IMR-90 (cell line): ENCODE data around the gene ERRFI1. TPM values are rescaled to one million over a fixed set of nuclear protein-coding genes. Genes with fewer than 3 reads are reported as not detected.

ENCODE experiments used
- ATAC-seq: fragments of 200-7000 bp; cut with Tn5 transposase; 2 replicates; pipeline ENCODE4 v1.9.1; 2020; ENCODE audit warnings: low read depth, mild to moderate bottlenecking, moderate library complexity
- BruUV-seq: library from RNA; stranded (reverse); fragments of 400-500 nt; replicated peaks from 2 replicates; lab custom pipeline; 2021; lab: Mats Ljungman, UMichigan
- CTCF ChIA-PET: fragments of 300-600 bp; formaldehyde crosslinking; extraction: SDS; loops from one replicate; lab custom pipeline; 2021; ENCODE audit warnings: antibody characterized with exemption; lab: Yijun Ruan, JAX
- POLR2A ChIA-PET: fragments of 300-600 bp; sonication (Branson Sonifier 250); formaldehyde crosslinking; loops from one replicate; lab custom pipeline; 2022; ENCODE audit warnings: antibody characterized with exemption; ENCODE audit not compliant: unreplicated experiment; lab: Charles Lee
- DNase-seq: peaks from one replicate; pipeline ENCODE4 v3.0.0; 2013
- H2AFZ ChIP-seq: replicated peaks from 2 replicates; pipeline ENCODE3; 2013; ENCODE audit warnings: low read length, mild to moderate bottlenecking; ENCODE audit not compliant: poor library complexity
- H2AK5ac ChIP-seq: 2 replicates; pipeline ENCODE4 v1.6.1; 2013; ENCODE audit warnings: low read depth, low read length, inconsistent platforms
- H2AK9ac ChIP-seq: replicated peaks from 2 replicates; pipeline ENCODE3; 2013; ENCODE audit warnings: mild to moderate bottlenecking, low read depth, low read length, moderate library complexity; ENCODE audit not compliant: poor library complexity
- H2BK120ac ChIP-seq: 2 replicates; pipeline ENCODE4 v1.6.1; 2013; ENCODE audit warnings: low read depth, low read length, inconsistent platforms
- H2BK15ac ChIP-seq: 3 replicates; pipeline ENCODE4 v1.6.1; 2013; ENCODE audit warnings: low read depth, low read length, inconsistent platforms
- H2BK20ac ChIP-seq: 2 replicates; pipeline ENCODE4 v1.6.1; 2013; ENCODE audit warnings: low read depth, mild to moderate bottlenecking, inconsistent platforms, low read length, moderate library complexity
- H2BK5ac ChIP-seq: 2 replicates; pipeline ENCODE4 v1.6.1; 2013; ENCODE audit warnings: mild to moderate bottlenecking, low read depth, low read length, inconsistent platforms; ENCODE audit not compliant: poor library complexity, severe bottlenecking
- H3K14ac ChIP-seq: replicated peaks from 2 replicates; pipeline ENCODE4 v1.6.1; 2013; ENCODE audit warnings: low read depth, low read length, inconsistent platforms
- H3K18ac ChIP-seq: 2 replicates; pipeline ENCODE4 v1.6.1; 2013; ENCODE audit warnings: low read depth, low read length, control low read depth
- H3K23ac ChIP-seq: 2 replicates; pipeline ENCODE4 v1.6.1; 2013; ENCODE audit warnings: low read depth, low read length, inconsistent platforms
- H3K27ac ChIP-seq: 2 replicates; pipeline ENCODE4 v1.5.1; 2013; ENCODE audit warnings: mild to moderate bottlenecking, control low read depth, low read length; ENCODE audit not compliant: insufficient read depth
- H3K27me3 ChIP-seq: 2 replicates; pipeline ENCODE4 v1.6.1; 2013; ENCODE audit warnings: low read length; ENCODE audit not compliant: control insufficient read depth, insufficient read depth
- H3K36me3 ChIP-seq: 2 replicates; pipeline ENCODE4 v1.6.1; 2013; ENCODE audit warnings: low read length, mixed read lengths; ENCODE audit not compliant: control insufficient read depth, insufficient read depth
- H3K4ac ChIP-seq: 2 replicates; pipeline ENCODE4 v1.6.1; 2013; ENCODE audit warnings: low read depth, low read length, inconsistent platforms
- H3K4me1 ChIP-seq: 2 replicates; pipeline ENCODE4 v1.6.1; 2013; ENCODE audit warnings: low read length, mixed read lengths; ENCODE audit not compliant: control insufficient read depth, insufficient read depth
- H3K4me2 ChIP-seq: 2 replicates; pipeline ENCODE4 v1.6.1; 2013; ENCODE audit warnings: low read depth, mild to moderate bottlenecking, control low read depth, low read length, moderate library complexity
- H3K4me3 ChIP-seq: 2 replicates; pipeline ENCODE4 v1.5.1; 2013; ENCODE audit warnings: low read depth, mild to moderate bottlenecking, control low read depth, low read length, moderate library complexity; ENCODE audit not compliant: insufficient read depth
- H3K56ac ChIP-seq: 2 replicates; pipeline ENCODE4 v1.6.1; 2013; ENCODE audit warnings: low read length, inconsistent platforms; ENCODE audit not compliant: insufficient read depth; ENCODE audit errors: extremely low read depth
- H3K79me1 ChIP-seq, 2 experiments: 2 replicates each; pipeline ENCODE4 v1.6.1; 2013; ENCODE audit warnings: low read length in 2 of 2, inconsistent platforms in 1 of 2, low read depth in 1 of 2
- H3K9ac ChIP-seq: 2 replicates; pipeline ENCODE4 v1.6.1; 2013; ENCODE audit warnings: low read depth, low read length, control low read depth
- H3K9me1 ChIP-seq: 2 replicates; pipeline ENCODE4 v1.6.1; 2013; ENCODE audit warnings: low read length, inconsistent platforms; ENCODE audit not compliant: insufficient read depth
- H3K9me3 ChIP-seq: 2 replicates; pipeline ENCODE4 v1.6.1; 2013; ENCODE audit warnings: low read length; ENCODE audit not compliant: control insufficient read depth, insufficient read depth
- H4K20me1 ChIP-seq: 2 replicates; pipeline ENCODE4 v1.6.1; 2013; ENCODE audit warnings: low read length, inconsistent platforms; ENCODE audit not compliant: insufficient read depth
- H4K5ac ChIP-seq: 2 replicates; pipeline ENCODE4 v1.6.1; 2013; ENCODE audit warnings: mild to moderate bottlenecking, low read depth, low read length, control low read depth
- H4K8ac ChIP-seq, 2 experiments: 2 replicates each; pipeline ENCODE4 v1.6.1; 2013; ENCODE audit warnings: low read depth in 2 of 2, low read length in 2 of 2, control low read depth in 1 of 2, inconsistent platforms in 1 of 2
- H4K91ac ChIP-seq: 2 replicates; pipeline ENCODE4 v1.6.1; 2013; ENCODE audit warnings: low read depth, low read length, inconsistent platforms; ENCODE audit not compliant: insufficient read depth
- BHLHE40 ChIP-seq: fragments of 150-350 bp; IDR thresholded peaks from 2 replicates; pipeline ENCODE4 v1.6.1; 2016; ENCODE audit warnings: mild to moderate bottlenecking, low read depth, low read length
- CEBPB ChIP-seq: IDR thresholded peaks from 2 replicates; pipeline ENCODE4 v1.6.1; 2012; ENCODE audit warnings: low read depth, low read length, improper control_type of control experiment
- CHD1 ChIP-seq: IDR thresholded peaks from 2 replicates; pipeline ENCODE4 v1.6.1; 2012; ENCODE audit warnings: low read depth, low read length, improper control_type of control experiment
- CTCF ChIP-seq: conservative IDR thresholded peaks from 2 replicates; pipeline ENCODE4 v1.5.1; 2012; ENCODE audit warnings: mild to moderate bottlenecking, low read depth, low read length, improper control_type of control experiment
- ELK1 ChIP-seq: fragments of 150-350 bp; IDR thresholded peaks from 2 replicates; pipeline ENCODE4 v1.6.1; 2016; ENCODE audit warnings: low read depth, mild to moderate bottlenecking, low read length, moderate library complexity, borderline replicate concordance
- FOS ChIP-seq: fragments of 150-350 bp; IDR thresholded peaks from 2 replicates; pipeline ENCODE4 v1.6.1; 2016; ENCODE audit warnings: low read depth, low read length
- MAFK ChIP-seq: IDR thresholded peaks from 2 replicates; pipeline ENCODE4 v1.6.1; 2012; ENCODE audit warnings: low read depth, low read length, improper control_type of control experiment
- MAZ ChIP-seq: IDR thresholded peaks from 2 replicates; pipeline ENCODE4 v1.6.1; 2012; ENCODE audit warnings: low read depth, mild to moderate bottlenecking, low read length, improper control_type of control experiment, moderate library complexity, borderline replicate concordance
- MXI1 ChIP-seq: IDR thresholded peaks from 2 replicates; pipeline ENCODE4 v1.6.1; 2012; ENCODE audit warnings: low read depth, mild to moderate bottlenecking, low read length, moderate library complexity, borderline replicate concordance
- NFE2L2 ChIP-seq: fragments of 150-350 bp; IDR thresholded peaks from 2 replicates; pipeline ENCODE4 v1.6.1; 2016; ENCODE audit warnings: low read depth, mild to moderate bottlenecking, low read length
- POLR2A ChIP-seq: IDR thresholded peaks from 2 replicates; pipeline ENCODE4 v1.6.1; 2012; ENCODE audit warnings: mild to moderate bottlenecking, low read depth, low read length
- RAD21 ChIP-seq: IDR thresholded peaks from 2 replicates; pipeline ENCODE4 v1.6.1; 2012; ENCODE audit warnings: low read length, improper control_type of control experiment
- RCOR1 ChIP-seq: IDR thresholded peaks from 2 replicates; pipeline ENCODE4 v1.6.1; 2012; ENCODE audit warnings: mild to moderate bottlenecking, low read length, improper control_type of control experiment; ENCODE audit not compliant: insufficient replicate concordance
- RFX5 ChIP-seq: IDR thresholded peaks from 2 replicates; pipeline ENCODE4 v1.8.0; 2012; ENCODE audit warnings: low read depth, mild to moderate bottlenecking, low read length, moderate library complexity
- SMC3 ChIP-seq: fragments of 150-350 bp; IDR thresholded peaks from 2 replicates; pipeline ENCODE4 v1.6.1; 2016; ENCODE audit warnings: low read depth, mild to moderate bottlenecking, antibody characterized with exemption, low read length, moderate library complexity
- WGBS, 2 experiments: methylation state at CpG; one replicate each; pipeline versions ENCODE4 v1.1.5 to v1.1.7; 2013; ENCODE audit warnings: missing lambda C conversion rate in 2 of 2; ENCODE audit not compliant: insufficient read length in 1 of 2; ENCODE audit errors: extremely low coverage in 2 of 2; 5-methylcytosine and 5-hydroxymethylcytosine counted together
- dilution Hi-C: fragments of 300-500 bp; cut with HindIII; formaldehyde crosslinking; loops from one replicate; pipeline ENCODE4 v1.14.3; 2018; ENCODE audit warnings: low sequenced_read_pairs; ENCODE audit not compliant: unreplicated experiment
- in situ Hi-C: fragments of 300-500 bp; cut with MboI; formaldehyde crosslinking; loops from 3 replicates; pipeline ENCODE4 v1.14.3; 2019; ENCODE audit warnings: low sequenced_read_pairs, inconsistent platforms, mixed read lengths
- intact Hi-C: fragments of 100-400 bp; cut with micrococcal nuclease; formaldehyde crosslinking; loops from 2 replicates; pipeline ENCODE4 v1.10.0; 2022
- polyA plus RNA-seq, 3 experiments: library from polyadenylated mRNA; depleted of rRNA; stranded (reverse); fragments of >200 nt; gene quantifications; 2 replicates each; pipeline ENCODE4 v1.2.3, GENCODE V29; 2012; ENCODE audit warnings: low replicate concordance in 1 of 3
- total RNA-seq: library from RNA; depleted of rRNA; stranded (reverse); fragments of >200 nt; gene quantifications from 2 replicates; pipeline ENCODE4 v1.2.3, GENCODE V29; 2012
- TF ChIP-seq, protein P1 (sequence below): fragments of 150-350 bp; IDR thresholded peaks from 2 replicates; pipeline ENCODE4 v1.6.1; 2017; ENCODE audit warnings: mild to moderate bottlenecking, antibody characterized with exemption, low read length, low read depth

The ERRFI1 gene
- total and polyA plus RNA-seq, 2 of the 4 experiments (the other 2 are of a cell fraction), result 101 to 145 TPM

DNA sequence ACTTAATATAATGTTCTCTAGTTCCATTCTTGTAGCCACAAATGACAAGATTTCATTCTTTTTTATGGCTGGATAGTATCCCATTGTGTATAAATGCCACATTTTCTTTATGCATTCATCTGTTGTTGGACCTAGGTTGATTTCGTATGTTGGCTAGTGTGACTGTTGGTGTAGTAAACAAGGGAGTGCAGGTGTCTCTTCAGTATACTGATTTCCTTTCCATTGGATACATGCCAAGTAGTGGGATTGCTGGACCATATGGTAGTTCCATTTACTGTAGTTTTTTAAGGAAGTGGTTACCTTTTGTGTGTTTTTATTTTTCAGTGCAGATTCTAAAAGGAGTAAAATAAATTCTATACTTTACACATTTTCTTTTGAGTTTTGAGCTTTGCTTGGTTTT lies 58.9 kb downstream of the ERRFI1 start:
- no peak overlapping the region for H2AFZ ChIP-seq
- no peak overlapping the region for H3K56ac ChIP-seq
- no peaks in the 10 kb centered on the region for H3K4me1 ChIP-seq
- no CpG with 5 or more reads among the region's 1 CpG for WGBS, 2 experiments
- no peak overlapping the region for H2BK120ac ChIP-seq
- no peak overlapping the region for H3K4me2 ChIP-seq
- POLR2A ChIA-PET, result no interaction called here
- H2BK20ac ChIP-seq, result no peak overlapping the region
- no peak overlapping the region for H3K27ac ChIP-seq
- no peaks in the 10 kb centered on the region; the same call in 1 of the 2 replicates for H3K9me1 ChIP-seq
- no peak for TF ChIP-seq FOS
- TF ChIP-seq CHD1, result no peak
- no peak for TF ChIP-seq MAZ
- no peak for TF ChIP-seq CTCF
- no peak for TF ChIP-seq CEBPB
- no peak for TF ChIP-seq POLR2A
- TF ChIP-seq SMC3, result no peak
- TF ChIP-seq NFE2L2, result no peak
- TF ChIP-seq, protein P1, sequence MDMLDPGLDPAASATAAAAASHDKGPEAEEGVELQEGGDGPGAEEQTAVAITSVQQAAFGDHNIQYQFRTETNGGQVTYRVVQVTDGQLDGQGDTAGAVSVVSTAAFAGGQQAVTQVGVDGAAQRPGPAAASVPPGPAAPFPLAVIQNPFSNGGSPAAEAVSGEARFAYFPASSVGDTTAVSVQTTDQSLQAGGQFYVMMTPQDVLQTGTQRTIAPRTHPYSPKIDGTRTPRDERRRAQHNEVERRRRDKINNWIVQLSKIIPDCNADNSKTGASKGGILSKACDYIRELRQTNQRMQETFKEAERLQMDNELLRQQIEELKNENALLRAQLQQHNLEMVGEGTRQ, result no peak
- no peak for TF ChIP-seq RFX5
- TF ChIP-seq RAD21, result no peak
- TF ChIP-seq BHLHE40, result no peak
- TF ChIP-seq MAFK, result no peak
- no peak for TF ChIP-seq MXI1
- no peak for TF ChIP-seq ELK1
- no peak for TF ChIP-seq RCOR1
- H3K9ac ChIP-seq, result no peak overlapping the region
- H3K27me3 ChIP-seq, result no peaks in the 10 kb centered on the region
- no peak overlapping the region for H4K5ac ChIP-seq
- no peak overlapping the region for H3K14ac ChIP-seq
- no peak for DNase-seq
- in situ Hi-C loops, result no loop called here
- H3K4me3 ChIP-seq, result no peak overlapping the region
- no peak overlapping the region for H2BK5ac ChIP-seq
- peaks cover 46% of the 10 kb centered on the region for H3K36me3 ChIP-seq
- intact Hi-C loops, result no loop called here
- BruUV-seq, result no TSS peak
- H4K8ac ChIP-seq, result no peak overlapping the region
- no peak for ATAC-seq
- H2BK15ac ChIP-seq, result no peak overlapping the region
- dilution Hi-C loops, result no loop called here
- H3K9me3 ChIP-seq, result no peaks in the 10 kb centered on the region
- H2AK5ac ChIP-seq, result no peak overlapping the region
- H2AK9ac ChIP-seq, result no peak overlapping the region
- CTCF ChIA-PET, result no interaction called here
- H4K91ac ChIP-seq, result no peak overlapping the region
- no peak overlapping the region for H3K18ac ChIP-seq
- peaks cover 35 to 75% of the 10 kb centered on the region in 2 experiments for H3K79me1 ChIP-seq
- H4K20me1 ChIP-seq, result peaks cover 25% of the 10 kb centered on the region
- H3K23ac ChIP-seq, result no peak overlapping the region
- no peak overlapping the region for H3K4ac ChIP-seq
